Lower lobe of right lung (tissue), 2 donors: ENCODE data around the gene SH3BP5. TPM values are rescaled to one million over a fixed set of nuclear protein-coding genes. Genes with fewer than 3 reads are reported as not detected.

Source experiments
- ATAC-seq, 2 donors: fragments of 200-7000 bp; cut with Tn5 transposase; one replicate each; pipeline ENCODE4 v1.9.1; 2020 to 2022; ENCODE audit warnings: mild to moderate bottlenecking in 2 of 2, moderate library complexity in 2 of 2
- DNase-seq: peaks from one replicate; pipeline ENCODE4 v3.0.0-alpha.2; 2020
- H3K27ac ChIP-seq: fragments of 200-600 bp; one replicate; pipeline ENCODE4 v1.8.0; 2022
- H3K27me3 ChIP-seq: fragments of 200-600 bp; one replicate; pipeline ENCODE4 v1.8.0; 2022; ENCODE audit warnings: low read depth
- H3K36me3 ChIP-seq: fragments of 200-600 bp; one replicate; pipeline ENCODE4 v1.8.0; 2022; ENCODE audit warnings: mild to moderate bottlenecking
- H3K4me1 ChIP-seq: fragments of 200-600 bp; one replicate; pipeline ENCODE4 v1.8.0; 2022
- H3K4me3 ChIP-seq: fragments of 200-600 bp; one replicate; pipeline ENCODE4 v1.8.0; 2022; ENCODE audit warnings: mild to moderate bottlenecking
- H3K9me3 ChIP-seq: fragments of 200-600 bp; one replicate; pipeline ENCODE4 v1.8.0; 2022
- CTCF ChIP-seq: fragments of 200-600 bp; IDR thresholded peaks from one replicate; pipeline ENCODE4 v1.8.0; 2022; ENCODE audit warnings: antibody characterized with exemption, mild to moderate bottlenecking
- intact Hi-C: fragments of 100-400 bp; cut with DNase I; formaldehyde crosslinking; loops from one replicate; pipeline ENCODE4 v1.11.0; 2022
- total RNA-seq: library from RNA; stranded (reverse); fragmentation: NEBNext Ultra II Directional; extraction: Animal tissue kit (Norgen Biotek cat#: 25700); gene quantifications from one replicate; pipeline ENCODE4 v1.2.1, GENCODE V29; 2021
- donor health status: DM: no; HTN: yes; CAD: no; lungs with severe emphysema.

The SH3BP5 gene
- total RNA-seq, 1 donor from 2014 or later: 106 TPM

DNA sequence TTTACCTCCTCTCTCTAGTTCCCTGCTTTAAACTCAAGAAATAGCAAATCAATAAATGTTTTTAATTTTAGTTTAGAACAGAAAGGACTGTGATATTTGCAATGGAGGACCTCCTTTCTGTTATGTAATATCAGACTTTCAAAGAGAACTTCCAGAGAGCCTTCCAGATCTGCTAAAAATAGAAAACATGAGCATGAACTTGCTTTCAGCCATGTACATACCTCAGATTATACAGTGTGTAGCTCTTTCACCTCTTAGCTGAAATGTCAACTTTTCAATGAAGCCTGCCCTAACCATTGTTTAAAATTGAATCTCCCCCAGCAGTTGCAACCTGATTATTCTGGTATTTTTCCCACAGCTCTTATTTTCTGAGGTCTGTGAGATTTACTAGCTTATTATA, 113.7 kb downstream of the SH3BP5 start:
- Histone ChIP-seq H3K27ac (no peak overlapping the region), H3K36me3 (peaks cover 97% of the 10 kb centered on the region)
- peak in 1 of 2 donors; percentile 63 for ATAC-seq

GRCh38 chr3:15217841-15218267, 114.5 kb downstream of the SH3BP5 start:
- Histone ChIP-seq H3K27me3 (no peaks in the 10 kb centered on the region), H3K4me3 (no peak overlapping the region), H3K36me3 (peaks cover 97% of the 10 kb centered on the region), H3K4me1 (peaks cover 20% of the 10 kb centered on the region), H3K9me3 (no peaks in the 10 kb centered on the region), H3K27ac (no peak overlapping the region)
- no peak for DNase-seq
- intact Hi-C loops: no loop called here
- TF ChIP-seq CTCF: no peak
- peak in 1 of 2 donors; percentile 69 for ATAC-seq

More for the DNA sequence above, 113.7 kb downstream of the SH3BP5 start:
- H3K9me3 ChIP-seq: no peaks in the 10 kb centered on the region
- TF ChIP-seq CTCF: no peak
- peaks cover 20% of the 10 kb centered on the region for H3K4me1 ChIP-seq
- no peak for DNase-seq
- intact Hi-C loops: no loop called here
- H3K27me3 ChIP-seq: no peaks in the 10 kb centered on the region
- H3K4me3 ChIP-seq: no peak overlapping the region

GRCh38 chr3:15217011-15217671, 115.2 kb downstream of the SH3BP5 start:
- H3K27ac ChIP-seq: no peak overlapping the region
- H3K4me1 ChIP-seq: peaks cover 20% of the 10 kb centered on the region
- H3K4me3 ChIP-seq: no peak overlapping the region
- no peaks in the 10 kb centered on the region for H3K9me3 ChIP-seq
- no peaks in the 10 kb centered on the region for H3K27me3 ChIP-seq
- peaks cover 97% of the 10 kb centered on the region for H3K36me3 ChIP-seq
- TF ChIP-seq CTCF: no peak
- DNase-seq (no peak), ATAC-seq (no peak)
- intact Hi-C loops: no loop called here

GRCh38 chr3:15216501-15216900, 115.9 kb downstream of the SH3BP5 start:
- H3K27me3 ChIP-seq: no peaks in the 10 kb centered on the region
- intact Hi-C loops: no loop called here
- TF ChIP-seq CTCF: no peak
- no peaks in the 10 kb centered on the region for H3K9me3 ChIP-seq
- peaks cover 20% of the 10 kb centered on the region for H3K4me1 ChIP-seq
- no peak overlapping the region for H3K4me3 ChIP-seq
- no peak for ATAC-seq
- DNase-seq: no peak
- peaks cover 97% of the 10 kb centered on the region for H3K36me3 ChIP-seq
- H3K27ac ChIP-seq: no peak overlapping the region

DNA sequence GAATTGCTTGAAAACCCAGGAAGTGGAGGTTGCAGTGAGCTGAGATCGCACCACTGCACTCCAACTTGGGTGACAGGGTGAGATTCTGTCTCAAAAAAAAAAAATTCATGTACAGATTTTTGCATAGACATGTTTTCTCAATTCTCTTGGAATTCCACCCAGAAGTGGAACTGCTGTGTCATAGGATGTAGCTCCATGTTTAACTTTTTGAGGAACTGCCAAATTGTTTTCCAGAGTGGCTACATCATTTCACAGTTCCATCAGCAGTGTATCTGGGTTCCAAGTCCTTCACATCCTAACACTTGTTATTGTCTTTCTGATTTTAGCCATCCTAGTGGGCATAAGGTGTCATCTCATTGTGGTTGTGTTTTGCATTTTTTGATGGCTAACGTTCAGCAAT, 116.4 kb downstream of the SH3BP5 start:
- Histone ChIP-seq H3K27me3 (no peaks in the 10 kb centered on the region), H3K4me3 (no peak overlapping the region), H3K9me3 (no peaks in the 10 kb centered on the region), H3K36me3 (peaks cover 97% of the 10 kb centered on the region), H3K4me1 (peaks cover 20% of the 10 kb centered on the region), H3K27ac (no peak overlapping the region)
- intact Hi-C loops: no loop called here
- ATAC-seq (no peak), DNase-seq (no peak)
- no peak for TF ChIP-seq CTCF
